ENCODE data around the gene NDST1. TPM values are rescaled to one million over a fixed set of nuclear protein-coding genes. Genes with fewer than 3 reads are reported as not detected.

Gene NDST1
- total RNA-seq, 2 donors from 2014 or later, result 4.0 to 7.8 TPM

GRCh38 chr5:150558088-150558621 is 50.2 kb downstream of the NDST1 start:
- H3K4me1 Mint-ChIP-seq (ENCODE audit: low read depth in 2 of 2), result no peaks in the 10 kb centered on the region
- no peak overlapping the region for H3K27ac Mint-ChIP-seq
- H3K9me3 Mint-ChIP-seq, result no peaks in the 10 kb centered on the region
- no peak for ATAC-seq
- no peaks in the 10 kb centered on the region for H3K27me3 Mint-ChIP-seq
- H3K36me3 Mint-ChIP-seq, result no peaks in the 10 kb centered on the region
- no peak overlapping the region for H3K4me3 Mint-ChIP-seq
- no peak for DNase-seq (ENCODE audit: low spot score)

- DNase-seq (ENCODE audit: low spot score), result no peak
- Mint-ChIP-seq H3K4me3 (no peak overlapping the region), H3K27me3 (no peaks in the 10 kb centered on the region), H3K4me1 (ENCODE audit: low read depth in 2 of 2) (no peaks in the 10 kb centered on the region), H3K9me3 (no peaks in the 10 kb centered on the region), H3K36me3 (no peaks in the 10 kb centered on the region), H3K27ac (no peak overlapping the region)
- no peak for ATAC-seq
These were observed 51.2 kb downstream of the NDST1 start for GRCh38 chr5:150559088-150559487.

DNA sequence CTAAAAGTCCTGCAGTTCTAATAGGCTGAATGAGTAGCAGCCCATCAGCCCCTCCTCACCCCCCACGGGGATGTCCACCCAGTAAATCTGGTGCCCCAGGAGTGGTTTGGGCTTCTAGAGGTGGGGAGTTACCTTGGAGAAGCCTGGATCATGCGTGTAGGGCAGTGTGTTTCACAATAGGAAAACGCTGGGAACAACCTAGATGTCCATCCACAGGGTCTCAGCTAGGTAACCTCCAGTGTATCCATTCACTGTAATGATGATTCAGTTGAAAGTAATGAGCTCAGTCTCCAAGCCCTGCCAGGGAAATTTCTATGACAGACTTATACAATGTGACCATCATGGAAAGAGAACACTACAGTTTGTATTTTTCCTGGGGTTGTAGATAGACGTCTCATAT is 51.8 kb downstream of the NDST1 start:
- no peaks in the 10 kb centered on the region for H3K36me3 Mint-ChIP-seq
- no peaks in the 10 kb centered on the region for H3K9me3 Mint-ChIP-seq
- no peaks in the 10 kb centered on the region for H3K4me1 Mint-ChIP-seq (ENCODE audit: low read depth in 2 of 2)
- H3K4me3 Mint-ChIP-seq, result no peak overlapping the region
- no peak overlapping the region for H3K27ac Mint-ChIP-seq
- DNase-seq (ENCODE audit: low spot score), result peak; percentile 18
- no peak for ATAC-seq
- no peaks in the 10 kb centered on the region for H3K27me3 Mint-ChIP-seq

GRCh38 chr5:150560401-150561191 is 52.7 kb downstream of the NDST1 start:
- Mint-ChIP-seq H3K36me3 (no peaks in the 10 kb centered on the region), H3K27me3 (no peaks in the 10 kb centered on the region), H3K4me1 (ENCODE audit: low read depth in 2 of 2) (no peaks in the 10 kb centered on the region), H3K4me3 (no peak overlapping the region), H3K27ac (no peak overlapping the region), H3K9me3 (no peaks in the 10 kb centered on the region)
- DNase-seq (ENCODE audit: low spot score) (peak; percentile 87), ATAC-seq (peak; percentile 79 to 88)

GRCh38 chr5:150561192-150561512 is 53.2 kb downstream of the NDST1 start:
- no peaks in the 10 kb centered on the region for H3K36me3 Mint-ChIP-seq
- peak in 1 of 2 donors; percentile 25 for ATAC-seq
- no peak overlapping the region for H3K4me3 Mint-ChIP-seq
- H3K9me3 Mint-ChIP-seq, result no peaks in the 10 kb centered on the region
- H3K27me3 Mint-ChIP-seq, result no peaks in the 10 kb centered on the region
- H3K27ac Mint-ChIP-seq, result no peak overlapping the region
- no peaks in the 10 kb centered on the region for H3K4me1 Mint-ChIP-seq (ENCODE audit: low read depth in 2 of 2)
- no peak for DNase-seq (ENCODE audit: low spot score)

GRCh38 chr5:150561571-150562275 is 53.8 kb downstream of the NDST1 start:
- no peaks in the 10 kb centered on the region for H3K36me3 Mint-ChIP-seq
- H3K27me3 Mint-ChIP-seq, result no peaks in the 10 kb centered on the region
- no peak overlapping the region for H3K4me3 Mint-ChIP-seq

GRCh38 chr5:150562832-150563231 is 54.9 kb downstream of the NDST1 start:
- Mint-ChIP-seq H3K4me1 (ENCODE audit: low read depth in 2 of 2) (no peaks in the 10 kb centered on the region), H3K36me3 (no peaks in the 10 kb centered on the region), H3K27ac (no peak overlapping the region), H3K9me3 (no peaks in the 10 kb centered on the region), H3K27me3 (no peaks in the 10 kb centered on the region), H3K4me3 (no peak overlapping the region)
- no peak for ATAC-seq
- DNase-seq (ENCODE audit: low spot score), result peak; percentile 23

More at GRCh38 chr5:150561571-150562275, 53.8 kb downstream of the NDST1 start:
- H3K9me3 Mint-ChIP-seq, result no peaks in the 10 kb centered on the region
- ATAC-seq (no peak), DNase-seq (ENCODE audit: low spot score) (peak; percentile 5)
- no peaks in the 10 kb centered on the region for H3K4me1 Mint-ChIP-seq (ENCODE audit: low read depth in 2 of 2)
- H3K27ac Mint-ChIP-seq, result no peak overlapping the region

DNA sequence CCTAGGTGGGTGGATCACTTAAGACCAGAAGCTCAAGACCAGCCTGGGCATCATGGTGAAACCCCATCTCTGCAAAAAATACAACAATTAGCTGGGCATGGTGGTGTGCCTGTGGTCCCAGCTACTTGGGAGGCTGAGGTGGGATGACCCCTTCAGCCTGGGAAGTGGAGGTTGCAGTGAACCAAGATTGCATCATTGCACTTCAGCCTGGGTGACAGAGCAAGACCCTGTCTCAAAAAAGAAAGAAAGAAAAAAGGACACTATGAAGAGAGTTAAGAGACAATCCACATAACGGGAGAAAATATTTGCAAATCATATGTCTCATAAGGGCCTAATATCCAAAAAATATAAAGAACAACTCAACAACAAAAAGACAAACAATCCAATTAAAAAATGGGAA is 57.9 kb downstream of the NDST1 start:
- H3K36me3 Mint-ChIP-seq, result no peaks in the 10 kb centered on the region
- no peaks in the 10 kb centered on the region for H3K27me3 Mint-ChIP-seq
- no peak for ATAC-seq
- H3K4me1 Mint-ChIP-seq (ENCODE audit: low read depth in 2 of 2), result no peaks in the 10 kb centered on the region
- DNase-seq (ENCODE audit: low spot score), result no peak
- no peak overlapping the region for H3K27ac Mint-ChIP-seq
- H3K9me3 Mint-ChIP-seq, result no peaks in the 10 kb centered on the region
- H3K4me3 Mint-ChIP-seq, result no peak overlapping the region

- ATAC-seq, result no peak
- no peaks in the 10 kb centered on the region for H3K4me1 Mint-ChIP-seq (ENCODE audit: low read depth in 2 of 2)
- no peaks in the 10 kb centered on the region for H3K36me3 Mint-ChIP-seq
- H3K27me3 Mint-ChIP-seq, result no peaks in the 10 kb centered on the region
- no peak overlapping the region for H3K27ac Mint-ChIP-seq
- DNase-seq (ENCODE audit: low spot score), result peak; percentile 22
- no peak overlapping the region for H3K4me3 Mint-ChIP-seq
- no peaks in the 10 kb centered on the region for H3K9me3 Mint-ChIP-seq
These were observed 59.2 kb downstream of the NDST1 start for GRCh38 chr5:150567031-150567717.

DNA sequence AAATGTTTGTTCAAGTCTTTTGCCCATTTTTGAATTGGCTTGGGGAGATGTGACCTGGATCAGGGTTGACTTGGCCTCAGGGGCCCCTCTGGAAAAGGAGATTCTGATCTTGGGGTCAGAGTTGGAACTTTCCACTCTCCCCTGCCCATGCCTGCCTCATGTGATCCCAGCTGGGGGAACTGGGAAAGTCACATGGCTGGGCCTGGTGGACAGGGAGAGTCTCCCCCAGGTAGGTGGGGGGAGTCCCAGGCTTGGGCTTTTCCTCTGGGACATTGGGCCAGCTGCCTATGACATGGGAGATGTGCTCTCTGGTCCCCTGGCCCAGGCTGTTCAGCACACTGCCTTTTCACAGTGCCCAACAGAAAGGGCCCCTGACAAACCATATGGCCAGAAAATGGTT is 60.7 kb downstream of the NDST1 start:
- no peaks in the 10 kb centered on the region for H3K36me3 Mint-ChIP-seq
- no peak overlapping the region for H3K27ac Mint-ChIP-seq
- no peaks in the 10 kb centered on the region for H3K27me3 Mint-ChIP-seq
- ATAC-seq (peak in 1 of 2 donors; percentile 15), DNase-seq (ENCODE audit: low spot score) (peak; percentile 25)
- no peaks in the 10 kb centered on the region for H3K4me1 Mint-ChIP-seq (ENCODE audit: low read depth in 2 of 2)
- no peaks in the 10 kb centered on the region for H3K9me3 Mint-ChIP-seq
- no peak overlapping the region for H3K4me3 Mint-ChIP-seq

GRCh38 chr5:150570333-150570732 is 62.4 kb downstream of the NDST1 start:
- Mint-ChIP-seq H3K4me1 (ENCODE audit: low read depth in 2 of 2) (no peaks in the 10 kb centered on the region), H3K4me3 (no peak overlapping the region), H3K9me3 (no peaks in the 10 kb centered on the region), H3K36me3 (no peaks in the 10 kb centered on the region), H3K27ac (no peak overlapping the region), H3K27me3 (no peaks in the 10 kb centered on the region)
- no peak for ATAC-seq
- DNase-seq (ENCODE audit: low spot score), result peak; percentile 25

GRCh38 chr5:150571836-150572235 is 63.9 kb downstream of the NDST1 start:
- no peak overlapping the region for H3K4me3 Mint-ChIP-seq
- no peak overlapping the region for H3K27ac Mint-ChIP-seq
- no peaks in the 10 kb centered on the region for H3K9me3 Mint-ChIP-seq
- no peaks in the 10 kb centered on the region for H3K27me3 Mint-ChIP-seq
- H3K4me1 Mint-ChIP-seq (ENCODE audit: low read depth in 2 of 2), result no peaks in the 10 kb centered on the region
- DNase-seq (ENCODE audit: low spot score) (no peak), ATAC-seq (no peak)
- H3K36me3 Mint-ChIP-seq, result no peaks in the 10 kb centered on the region

DNA sequence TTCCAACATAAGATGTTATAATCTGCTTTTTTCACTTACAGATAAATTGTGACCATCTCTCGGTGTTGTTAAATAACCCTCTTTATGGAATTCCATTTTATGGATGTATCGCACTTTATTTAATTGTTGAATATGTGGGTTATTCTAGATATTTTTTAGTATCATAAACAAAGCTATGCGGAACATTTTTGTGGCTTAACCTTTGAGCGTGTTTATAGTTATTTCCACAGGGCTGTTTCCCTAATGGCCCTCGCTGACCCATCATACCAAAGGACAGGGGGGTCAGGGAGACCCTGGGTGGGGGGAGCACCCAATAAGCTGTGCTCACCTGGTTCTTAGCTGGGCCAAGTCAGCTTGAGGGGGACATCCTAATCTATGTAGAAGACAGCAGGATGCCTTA is 65.3 kb downstream of the NDST1 start:
- no peaks in the 10 kb centered on the region for H3K36me3 Mint-ChIP-seq
- H3K27ac Mint-ChIP-seq, result no peak overlapping the region
- no peaks in the 10 kb centered on the region for H3K9me3 Mint-ChIP-seq
- no peak for ATAC-seq
- no peak overlapping the region for H3K4me3 Mint-ChIP-seq
- H3K4me1 Mint-ChIP-seq (ENCODE audit: low read depth in 2 of 2), result no peaks in the 10 kb centered on the region
- DNase-seq (ENCODE audit: low spot score), result peak; percentile 32
- no peaks in the 10 kb centered on the region for H3K27me3 Mint-ChIP-seq

Data from natural killer cell treated with Interleukin-12 subunit alpha and Interleukin-12 subunit beta and Interleukin-15 and Interleukin-18, amount 100 ng/mL, for 72 hours (primary cell).